Upper lobe of left lung (tissue), 6 donors: Measurements from ENCODE around the gene PVALEF. TPM values are rescaled to one million over a fixed set of nuclear protein-coding genes. Genes with fewer than 3 reads are reported as not detected.

Experiments used
- ATAC-seq, 2 donors: fragments of 200-7000 bp; cut with Tn5 transposase; one replicate each; pipeline ENCODE4 v1.9.1; 2022; ENCODE audit warnings: mild to moderate bottlenecking in 2 of 2, moderate library complexity in 2 of 2; ENCODE audit not compliant: low FRiP score in 2 of 2
- DNase-seq, 2 donors: peaks; one replicate each; pipeline ENCODE4 v3.0.0-alpha.2; 2019 to 2020
- H3K27ac ChIP-seq, 4 donors: fragments of 200-600 bp; sonication (generic); one replicate each; pipeline ENCODE4 v1.5.1; 2016 to 2019
- H3K27me3 ChIP-seq, 4 donors: fragments of 200-600 bp; sonication (generic); one replicate each; pipeline ENCODE4 v1.5.1; 2017 to 2019
- H3K36me3 ChIP-seq, 4 donors: fragments of 200-600 bp; sonication (generic); one replicate each; pipeline ENCODE4 v1.5.1; 2016 to 2019
- H3K4me1 ChIP-seq, 4 donors: fragments of 200-600 bp; sonication (generic); one replicate each; pipeline ENCODE4 v1.5.1; 2018 to 2019
- H3K4me3 ChIP-seq, 4 donors: fragments of 200-600 bp; sonication (generic); one replicate each; pipeline ENCODE4 v1.5.1; 2017 to 2019; ENCODE audit warnings: mild to moderate bottlenecking in 2 of 4, moderate library complexity in 1 of 4
- H3K9me3 ChIP-seq, 4 donors: fragments of 200-600 bp; sonication (generic); one replicate each; pipeline ENCODE4 v1.5.1; 2018 to 2019
- CTCF ChIP-seq, 6 experiments: fragments of 450-650 bp in 4 of 6; fragments of 200-600 bp in 2 of 6; sonication (generic) in 2 of 6; IDR thresholded peaks; one replicate each; pipeline ENCODE4 v1.5.1; 2016 to 2019; ENCODE audit warnings: antibody characterized with exemption in 6 of 6
- EP300 ChIP-seq, 4 donors: sonication (generic); formaldehyde crosslinking; IDR thresholded peaks; one replicate each; pipeline ENCODE4 v1.5.1; 2017; ENCODE audit warnings: antibody characterized with exemption in 4 of 4, control low read depth in 2 of 4
- POLR2A ChIP-seq, 4 donors: fragments of 450-650 bp; IDR thresholded peaks; one replicate each; pipeline ENCODE4 v1.5.1; 2016 to 2017; ENCODE audit warnings: antibody characterized with exemption in 4 of 4, mild to moderate bottlenecking in 2 of 4
- POLR2AphosphoS5 ChIP-seq, 2 donors: sonication (generic); formaldehyde crosslinking; IDR thresholded peaks; one replicate each; pipeline ENCODE4 v1.5.1; 2017; ENCODE audit warnings: antibody characterized with exemption in 2 of 2
- WGBS, 2 donors: methylation state at CpG; one replicate each; pipeline ENCODE4 v1.1.5; 2017 to 2018; 5-methylcytosine and 5-hydroxymethylcytosine counted together
- total RNA-seq, 6 donors: library from RNA; depleted of rRNA in 4 of 6; stranded (reverse); fragments of >200 nt in 4 of 6; gene quantifications; one replicate each; pipeline versions ENCODE4 v1.1.0 to v1.2.1, GENCODE V29; 2016 to 2021
- donor health status: DM: no; HTN: no; CAD: no; lungs with moderate emphysema.
- donor health status: DM: no; HTN: yes; CAD: no; lungs with severe emphysema.

PVALEF gene
- total RNA-seq, 6 donors from 2014 or later: not detected

GRCh38 chr17:81198826-81199481 is 33.6 kb downstream of the PVALEF start:
- Histone ChIP-seq H3K36me3 (peaks cover 0 to 20% (median 1%) of the 10 kb centered on the region in 4 donors), H3K27ac (peak overlapping the region in 2 of 4 donors; percentile 17 to 55), H3K27me3 (no peaks in the 10 kb centered on the region), H3K9me3 (no peaks in the 10 kb centered on the region), H3K4me3 (no peak overlapping the region), H3K4me1 (peaks cover 4 to 42% (median 26%) of the 10 kb centered on the region in 4 donors)
- 88% methylated on average over 17 of the region's 22 CpGs; no CpG with 5 or more reads in 1 of the 2 donors for WGBS, 2 donors
- ATAC-seq (no peak), DNase-seq (peak in 1 of 2 donors; percentile 66)
- no peak for TF ChIP-seq POLR2AphosphoS5 (IDR thresholded peaks at IDR 0.05)
- TF ChIP-seq EP300 (IDR thresholded peaks at IDR 0.05): no peak
- no peak for TF ChIP-seq POLR2A (IDR thresholded peaks at IDR 0.05)
- no peak for TF ChIP-seq CTCF (IDR thresholded peaks at IDR 0.05)

GRCh38 chr17:81199482-81199830 is 34.1 kb downstream of the PVALEF start:
- Histone ChIP-seq H3K27me3 (no peaks in the 10 kb centered on the region), H3K4me3 (no peak overlapping the region), H3K27ac (peak overlapping the region in 2 of 4 donors; percentile 17 to 55), H3K4me1 (peaks cover 4 to 42% (median 24%) of the 10 kb centered on the region in 4 donors), H3K9me3 (no peaks in the 10 kb centered on the region), H3K36me3 (peaks cover 0 to 20% (median 1%) of the 10 kb centered on the region in 4 donors)
- peak in 1 of 2 donors; percentile 75 for DNase-seq
- TF ChIP-seq POLR2AphosphoS5 (IDR thresholded peaks at IDR 0.05) (no peak), CTCF (IDR thresholded peaks at IDR 0.05) (no peak), EP300 (IDR thresholded peaks at IDR 0.05) (no peak), POLR2A (IDR thresholded peaks at IDR 0.05) (no peak)
- no peak for ATAC-seq
- WGBS, 2 donors: 95 to 99% methylated on average over 8 to 18 of the region's 18 CpGs

- Histone ChIP-seq H3K4me1 (peaks cover 4 to 42% (median 24%) of the 10 kb centered on the region in 4 donors), H3K36me3 (peaks cover 0 to 16% (median 2%) of the 10 kb centered on the region in 4 donors), H3K9me3 (no peaks in the 10 kb centered on the region), H3K4me3 (no peak overlapping the region), H3K27ac (peak overlapping the region in 1 of 4 donors; percentile 55), H3K27me3 (no peaks in the 10 kb centered on the region)
- 87 to 94% methylated on average over 3 to 18 of the region's 18 CpGs for WGBS, 2 donors
- ATAC-seq: no peak
- DNase-seq: peak in 1 of 2 donors; percentile 71
- TF ChIP-seq POLR2AphosphoS5 (IDR thresholded peaks at IDR 0.05) (no peak), CTCF (IDR thresholded peaks at IDR 0.05) (no peak), EP300 (IDR thresholded peaks at IDR 0.05) (no peak), POLR2A (IDR thresholded peaks at IDR 0.05) (no peak)
Measured at GRCh38 chr17:81200201-81200600, 34.9 kb downstream of the PVALEF start.

GRCh38 chr17:81200695-81201580 is 35.6 kb downstream of the PVALEF start:
- WGBS, 2 donors: 66 to 72% methylated on average over 19 to 27 of the region's 27 CpGs
- H3K27ac ChIP-seq: peak overlapping the region in 1 of 4 donors; percentile 55
- no peak for TF ChIP-seq POLR2AphosphoS5 (IDR thresholded peaks at IDR 0.05)
- TF ChIP-seq POLR2A (IDR thresholded peaks at IDR 0.05): no peak
- TF ChIP-seq EP300 (IDR thresholded peaks at IDR 0.05): no peak
- TF ChIP-seq CTCF (IDR thresholded peaks at IDR 0.05): peak; percentile 64 to 80 (median 73)
- DNase-seq (peak; percentile 61 to 63), ATAC-seq (peak; percentile 67 to 71)
- H3K9me3 ChIP-seq: no peaks in the 10 kb centered on the region
- H3K4me3 ChIP-seq: no peak overlapping the region
- peaks cover 0 to 11% (median 2%) of the 10 kb centered on the region in 4 donors for H3K36me3 ChIP-seq
- H3K4me1 ChIP-seq: peaks cover 4 to 42% (median 24%) of the 10 kb centered on the region in 4 donors
- H3K27me3 ChIP-seq: no peaks in the 10 kb centered on the region
